Fibroblast of skin of abdomen (primary cell): ENCODE data around the gene SLC28A1.
"Not testable (repeated sequence)": the region's sequence is repeated elsewhere in the genome, so short reads cannot be mapped to it uniquely, and the experiment has no call there.

Experiments used
- DNase-seq: peaks from one replicate; pipeline ENCODE4 v3.0.0-alpha.2; 2013

The SLC28A1 gene

DNA sequence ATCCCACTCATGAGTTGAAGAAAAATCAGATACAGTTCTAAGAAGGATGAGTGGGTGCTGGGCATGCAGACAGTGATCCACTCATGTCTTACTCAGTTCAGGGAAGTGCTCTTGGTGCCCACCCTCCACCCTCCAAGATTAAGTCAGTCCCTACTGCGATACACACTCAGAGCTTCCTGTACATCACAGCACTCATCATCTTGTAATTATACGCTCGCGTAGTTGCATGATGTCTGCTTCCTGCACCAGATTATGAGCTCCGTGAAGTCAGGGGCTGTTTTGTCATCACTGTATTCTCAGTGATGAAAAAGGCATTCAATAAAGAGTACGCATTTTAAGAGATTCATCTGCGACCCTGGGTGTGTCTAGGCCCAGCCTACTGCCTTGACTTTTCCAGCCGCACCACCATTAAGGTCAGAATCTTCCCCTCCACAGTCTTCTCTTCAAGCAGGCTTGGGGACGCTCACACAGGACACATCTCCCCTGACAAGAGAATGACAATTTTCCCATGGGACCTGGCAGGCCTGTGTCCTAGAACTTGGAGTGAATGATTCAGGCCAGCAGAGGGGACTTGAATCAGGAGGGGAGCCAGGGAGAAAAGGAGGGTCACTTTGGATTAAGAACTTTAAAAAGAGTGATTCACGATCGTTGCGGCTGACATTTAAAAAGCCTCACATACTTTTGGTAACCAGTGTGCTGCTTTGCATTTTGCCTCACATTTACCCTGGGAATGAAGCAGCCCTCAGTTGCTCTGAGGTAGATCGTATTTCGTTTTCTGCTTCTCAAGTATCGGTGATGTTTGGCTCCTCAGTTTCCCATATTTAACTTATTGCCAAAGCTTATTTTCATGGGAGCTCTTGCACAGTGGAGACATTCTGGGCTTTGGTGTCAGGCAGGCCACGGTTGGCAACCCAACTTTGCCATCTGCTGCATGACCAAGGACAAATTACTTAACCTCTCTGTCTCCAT lies 89.3 kb downstream of the SLC28A1 start:
- DNase-seq, result peak; percentile 55

DNA sequence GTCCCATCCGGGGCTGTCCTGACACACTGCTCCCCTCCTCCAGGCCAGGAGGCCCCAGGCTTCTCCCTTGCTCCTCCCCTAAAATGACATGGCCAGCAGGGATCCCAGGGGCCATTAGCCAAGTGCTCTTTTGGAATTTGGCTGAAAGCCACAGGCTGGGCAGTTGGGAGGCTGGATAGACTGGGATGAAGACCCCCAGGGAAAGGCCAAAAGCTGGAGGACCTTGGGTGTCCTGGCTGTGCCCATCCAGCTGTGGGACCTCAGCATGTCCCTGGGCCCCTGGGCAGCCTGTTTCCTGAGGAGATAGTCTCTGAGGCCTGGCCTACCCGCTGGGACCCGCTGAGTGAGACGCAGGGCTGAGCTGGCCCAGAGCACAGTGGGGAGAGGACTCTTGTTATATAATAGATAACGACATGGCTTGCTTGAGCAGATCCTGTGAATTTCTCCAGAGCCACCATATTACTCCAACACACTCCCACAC lies 91.4 kb downstream of the SLC28A1 start:
- no peak for DNase-seq

DNA sequence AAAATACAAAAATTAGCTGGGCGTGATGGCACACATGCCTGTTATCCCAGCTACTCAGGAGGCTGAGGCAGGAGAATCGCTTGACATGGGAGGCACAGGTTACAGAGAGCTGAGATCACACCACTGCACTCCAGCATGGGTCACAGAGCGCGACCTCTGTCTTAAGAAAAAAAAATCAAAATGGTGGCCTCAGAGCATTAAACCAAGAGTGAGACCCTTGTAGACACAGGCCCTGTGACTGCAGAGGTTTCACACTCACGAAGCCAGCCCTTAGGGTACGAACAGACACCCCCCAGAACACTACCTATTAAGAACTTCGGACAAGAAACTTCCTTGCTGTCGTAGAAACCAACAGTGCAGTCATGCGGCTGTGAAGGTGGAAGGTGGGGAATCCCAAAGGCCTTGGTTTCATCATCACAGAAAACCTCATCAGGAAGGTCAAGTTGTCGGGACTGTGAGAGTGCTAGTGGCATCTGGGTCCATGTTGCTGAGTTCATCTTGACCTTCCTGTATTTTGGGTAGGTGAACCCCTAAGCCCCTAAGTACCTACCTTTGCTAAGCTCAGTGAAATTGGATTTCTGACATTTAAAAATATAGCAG lies 92.4 kb downstream of the SLC28A1 start:
- DNase-seq, result no peak

DNA sequence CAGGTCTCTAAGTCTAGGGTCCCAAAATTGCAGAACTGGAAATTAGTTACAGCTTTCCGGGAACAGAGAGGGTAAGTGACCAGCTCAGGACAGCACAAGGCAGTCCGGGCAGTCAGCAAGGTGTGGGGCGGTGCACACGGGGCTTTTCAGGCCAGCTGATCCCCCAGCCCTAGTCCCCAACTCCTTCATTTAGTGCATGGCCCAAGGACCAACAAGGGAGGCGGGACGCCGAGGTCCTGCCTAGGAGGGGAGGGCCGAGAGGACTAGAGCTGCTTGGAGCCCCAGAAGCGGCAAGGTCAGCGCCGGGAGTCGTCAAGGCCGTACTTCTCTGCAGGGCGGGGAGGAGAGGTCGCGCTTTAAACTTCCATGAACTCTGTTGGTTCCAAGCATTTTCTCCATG lies 95.2 kb downstream of the SLC28A1 start:
- DNase-seq, result no peak

DNA sequence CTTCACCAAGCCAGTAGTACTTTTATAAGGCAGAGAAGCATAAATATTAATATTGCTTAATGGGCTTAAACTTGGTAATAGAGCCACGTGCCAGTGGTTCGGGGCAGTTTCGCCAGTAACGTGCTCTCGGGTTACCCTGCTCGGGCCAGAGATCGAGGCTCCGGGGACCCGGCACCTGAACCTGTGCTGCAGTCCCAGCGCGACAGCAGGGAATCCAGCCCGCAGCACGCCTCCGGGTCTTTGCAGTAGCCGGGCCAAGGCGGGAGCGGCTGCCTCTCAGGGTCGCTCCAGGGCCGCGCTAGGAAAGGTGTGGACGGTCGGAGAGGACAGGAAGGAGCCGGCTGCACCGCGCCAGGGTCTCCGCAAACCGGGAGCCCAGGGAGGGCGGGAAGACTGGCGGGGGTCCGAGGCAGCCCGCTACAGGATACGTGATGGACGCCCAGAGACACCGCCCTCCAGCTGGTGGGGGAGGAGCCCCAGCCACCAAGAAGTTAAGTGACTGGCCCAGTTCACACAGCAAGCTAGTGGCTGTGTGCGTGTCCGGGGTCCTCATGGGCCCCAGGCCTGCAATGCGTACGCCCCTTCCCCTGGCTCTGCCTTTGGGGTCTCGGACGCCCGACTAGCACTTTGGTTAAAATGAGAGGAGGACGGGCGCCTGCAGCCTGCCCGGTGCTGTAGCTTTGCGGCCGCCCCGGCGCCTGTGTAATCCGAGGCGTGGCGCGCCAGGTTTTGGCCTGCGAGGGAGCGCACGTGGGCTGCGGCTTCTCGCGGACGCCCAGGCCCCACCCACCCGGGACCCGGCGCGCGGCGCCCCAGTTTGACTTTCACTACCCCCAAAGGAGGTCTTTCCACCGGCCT lies 96.0 kb downstream of the SLC28A1 start:
- peak; percentile 78 for DNase-seq

DNA sequence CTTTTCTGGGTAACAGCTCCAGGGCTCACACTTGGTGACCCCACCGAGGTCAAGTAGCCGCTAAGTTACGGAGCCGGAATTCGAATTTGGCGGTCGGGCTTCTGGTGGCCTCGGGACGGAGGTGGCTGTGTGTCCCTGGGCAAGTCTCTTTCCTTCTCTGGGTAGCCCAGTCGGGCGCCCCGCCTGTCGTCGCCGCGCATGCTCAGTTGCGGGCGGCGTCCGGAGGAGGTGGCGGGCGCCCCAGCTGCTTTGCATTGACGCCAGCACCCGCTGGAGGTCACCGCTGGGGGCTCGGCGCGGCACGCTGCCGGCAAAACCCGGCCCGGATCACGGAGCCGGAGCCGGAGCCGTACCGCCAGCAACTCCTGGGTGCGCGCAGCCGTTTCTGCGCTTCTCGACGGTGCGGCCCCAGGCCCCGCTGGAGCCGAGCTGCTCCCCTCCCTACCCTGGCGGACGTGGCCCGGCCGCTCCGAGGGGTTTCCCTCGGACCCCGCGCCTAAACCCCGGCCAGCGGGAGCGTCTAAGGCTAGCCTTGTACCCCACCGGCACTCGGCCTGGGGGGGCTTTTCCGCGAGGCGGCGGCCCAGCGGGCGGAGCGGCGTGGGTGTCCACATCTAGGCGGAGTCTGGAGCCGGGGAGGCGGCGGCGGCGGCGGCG lies 96.7 kb downstream of the SLC28A1 start:
- peak; percentile 96 for DNase-seq

DNA sequence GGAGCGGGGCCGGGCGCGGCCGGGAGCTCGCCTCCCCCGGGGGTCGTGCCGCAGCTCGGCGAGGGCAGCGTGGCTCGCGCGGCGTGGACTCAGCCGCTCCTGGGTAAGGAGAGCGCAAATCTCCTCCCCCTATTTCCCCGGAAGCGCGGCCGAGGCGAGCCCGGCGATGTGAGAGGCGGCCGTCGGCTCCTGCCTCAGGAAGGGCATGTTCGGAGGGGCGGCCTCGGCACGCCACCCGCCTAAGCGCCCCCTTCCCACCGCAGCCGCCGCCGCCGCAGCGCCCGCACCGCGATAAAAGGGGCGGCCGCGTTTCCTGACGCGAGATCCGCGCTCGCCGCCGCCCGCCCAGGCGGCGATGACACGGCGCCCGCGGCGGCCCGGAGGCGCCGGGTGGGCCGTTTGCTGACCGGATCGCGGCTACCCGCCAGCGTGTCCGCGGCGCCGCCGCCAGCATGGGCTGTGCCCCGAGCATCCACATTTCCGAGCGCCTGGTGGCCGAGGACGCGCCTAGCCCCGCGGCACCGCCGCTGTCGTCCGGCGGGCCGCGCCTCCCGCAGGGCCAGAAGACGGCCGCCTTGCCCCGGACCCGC lies 97.3 kb downstream of the SLC28A1 start, which contains the start of gene PDE8A:
TSS of gene PDE8A (plus strand) at position 146 of the 590 bp plus-strand sequence. CDS start at position 453, 307 bp downstream.
- DNase-seq, result peak; percentile 47

DNA sequence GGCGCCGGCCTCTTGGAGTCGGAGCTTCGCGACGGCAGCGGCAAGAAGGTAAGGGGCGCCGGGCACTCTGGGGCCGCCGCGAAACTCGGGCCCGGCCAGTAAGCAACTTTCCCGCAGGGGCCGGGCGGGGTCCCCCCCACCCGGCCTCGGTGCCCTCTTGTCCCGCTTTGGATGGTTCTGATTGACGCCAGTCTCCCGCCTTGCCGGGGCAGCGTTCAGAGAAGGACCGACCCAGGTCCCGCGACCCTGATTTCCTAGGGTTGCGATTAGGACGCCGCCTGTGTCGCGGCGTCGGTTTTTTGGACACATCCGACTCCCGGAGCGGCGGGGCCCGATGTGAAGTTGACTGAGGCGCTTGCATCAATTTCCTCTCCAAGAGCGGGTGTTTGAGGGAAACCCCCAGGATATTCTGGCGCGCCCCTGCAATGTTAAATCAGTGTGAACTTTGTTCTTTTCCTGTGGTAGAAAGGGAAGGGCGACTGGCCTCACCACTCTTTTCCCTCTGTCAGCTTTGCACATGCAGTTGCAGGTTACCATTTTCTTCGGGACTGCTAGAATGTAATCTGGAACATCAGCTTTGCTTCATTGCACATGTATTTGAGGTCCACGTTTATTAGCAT lies 97.9 kb downstream of the SLC28A1 start:
- DNase-seq, result peak; percentile 9

DNA sequence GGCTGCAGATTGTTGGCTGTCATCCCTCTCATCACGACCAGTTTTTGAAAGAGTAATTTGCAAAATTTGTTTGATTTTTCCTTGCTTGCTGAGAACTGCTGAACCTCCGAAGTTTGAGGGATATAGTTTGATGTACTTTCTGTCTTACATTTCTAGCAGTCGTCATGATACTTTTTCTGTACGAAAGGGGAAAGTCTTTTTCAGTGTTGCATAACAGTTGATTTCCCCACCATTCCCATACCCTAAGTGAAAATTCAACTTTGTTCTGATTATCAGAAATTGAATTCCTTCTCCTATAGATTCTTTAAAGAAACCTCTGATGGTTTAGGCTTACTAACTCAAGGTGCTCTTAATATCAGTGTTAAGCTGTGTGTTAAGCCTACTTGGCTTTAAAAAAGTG lies 98.8 kb downstream of the SLC28A1 start:
- no peak for DNase-seq

DNA sequence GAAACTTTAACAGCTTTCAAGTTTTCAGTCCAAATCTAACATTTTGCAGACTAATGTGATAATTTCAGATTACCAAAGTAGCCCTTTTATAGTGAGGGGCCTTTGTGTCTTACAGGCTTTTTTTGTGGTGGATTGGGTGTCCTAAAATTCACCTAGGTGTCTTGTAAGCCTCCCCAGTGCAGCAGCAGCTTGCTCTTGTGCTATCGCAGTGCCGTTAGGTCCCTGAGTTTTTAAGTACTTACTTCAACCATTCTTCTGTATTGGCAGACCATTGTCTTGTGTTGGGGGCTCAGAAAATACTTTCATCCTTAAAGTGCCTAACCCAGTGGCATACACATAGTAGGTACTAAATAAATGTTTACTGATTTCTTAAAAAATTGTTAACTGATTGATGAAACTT lies 99.2 kb downstream of the SLC28A1 start:
- no peak for DNase-seq

DNA sequence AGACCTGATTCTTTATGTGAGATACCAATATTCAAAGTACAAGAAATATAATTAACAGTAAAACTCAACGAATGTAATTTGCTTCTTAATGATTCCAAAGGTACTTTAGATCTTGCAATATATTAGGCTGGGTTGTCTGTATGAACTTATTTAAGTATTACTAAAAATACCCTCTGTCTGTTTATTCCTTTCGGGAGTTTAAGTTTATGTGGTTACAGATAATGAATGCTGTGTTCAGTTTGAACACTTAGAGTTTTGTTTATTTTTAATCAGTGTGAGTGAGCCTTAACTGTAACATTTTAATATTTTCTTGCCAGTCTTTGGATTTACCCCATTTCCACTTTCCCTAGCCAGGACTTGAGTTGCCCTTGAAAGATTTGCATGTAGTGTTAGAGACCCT lies 100.7 kb downstream of the SLC28A1 start:
- DNase-seq, result no peak

DNA sequence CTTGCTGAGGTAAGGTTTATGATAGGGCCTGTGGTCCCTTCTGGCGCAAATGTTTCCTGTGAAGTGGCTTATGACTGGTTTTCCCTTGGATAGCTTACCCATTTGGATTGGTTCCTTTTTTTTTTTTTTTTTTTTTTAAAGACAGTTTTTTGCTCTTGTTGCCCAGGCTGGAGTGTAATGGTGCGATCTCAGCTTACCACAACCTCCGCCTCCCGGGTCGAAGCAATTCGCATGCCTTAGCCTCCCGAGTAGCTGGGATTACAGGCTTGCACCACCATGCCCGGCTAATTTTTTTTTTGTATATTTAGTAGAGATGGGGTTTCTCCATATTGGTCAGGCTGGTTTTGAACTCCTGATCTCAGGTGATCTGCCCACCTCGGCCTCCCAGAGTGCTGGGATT lies 102.9 kb downstream of the SLC28A1 start:
- DNase-seq, result not testable (repeated sequence)

DNA sequence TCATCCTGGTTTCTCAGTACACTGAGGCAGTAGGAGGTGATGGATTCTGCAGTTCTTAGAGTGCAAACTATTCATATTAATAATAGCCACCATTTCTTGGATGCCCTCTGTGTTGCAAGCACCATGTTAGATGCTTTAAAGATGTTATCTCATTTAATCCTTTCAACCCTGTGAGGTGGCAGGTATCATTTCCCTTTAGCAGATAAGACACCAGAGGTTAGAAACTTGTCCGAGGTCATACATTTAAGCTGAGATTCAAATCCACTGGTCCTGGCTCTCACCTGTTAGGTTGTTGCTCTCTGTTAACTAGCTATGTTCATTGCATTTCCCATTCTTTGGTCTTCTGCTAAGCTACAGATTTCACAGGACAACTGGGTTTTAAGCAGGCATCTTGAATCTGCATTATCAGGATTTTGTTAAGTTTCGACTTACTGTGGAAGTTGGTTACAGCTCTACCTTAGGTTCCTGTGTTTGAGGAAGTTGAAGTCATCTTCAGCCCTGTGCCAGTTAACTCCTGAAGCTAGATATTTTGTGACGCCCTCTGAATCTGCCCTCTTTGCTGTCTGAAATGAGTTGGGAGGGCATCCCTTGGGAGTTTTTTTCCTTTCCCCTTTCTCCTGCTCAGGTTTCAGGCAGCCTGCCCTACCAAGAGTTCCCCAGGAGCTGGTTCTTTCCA lies 103.6 kb downstream of the SLC28A1 start:
- no peak for DNase-seq

DNA sequence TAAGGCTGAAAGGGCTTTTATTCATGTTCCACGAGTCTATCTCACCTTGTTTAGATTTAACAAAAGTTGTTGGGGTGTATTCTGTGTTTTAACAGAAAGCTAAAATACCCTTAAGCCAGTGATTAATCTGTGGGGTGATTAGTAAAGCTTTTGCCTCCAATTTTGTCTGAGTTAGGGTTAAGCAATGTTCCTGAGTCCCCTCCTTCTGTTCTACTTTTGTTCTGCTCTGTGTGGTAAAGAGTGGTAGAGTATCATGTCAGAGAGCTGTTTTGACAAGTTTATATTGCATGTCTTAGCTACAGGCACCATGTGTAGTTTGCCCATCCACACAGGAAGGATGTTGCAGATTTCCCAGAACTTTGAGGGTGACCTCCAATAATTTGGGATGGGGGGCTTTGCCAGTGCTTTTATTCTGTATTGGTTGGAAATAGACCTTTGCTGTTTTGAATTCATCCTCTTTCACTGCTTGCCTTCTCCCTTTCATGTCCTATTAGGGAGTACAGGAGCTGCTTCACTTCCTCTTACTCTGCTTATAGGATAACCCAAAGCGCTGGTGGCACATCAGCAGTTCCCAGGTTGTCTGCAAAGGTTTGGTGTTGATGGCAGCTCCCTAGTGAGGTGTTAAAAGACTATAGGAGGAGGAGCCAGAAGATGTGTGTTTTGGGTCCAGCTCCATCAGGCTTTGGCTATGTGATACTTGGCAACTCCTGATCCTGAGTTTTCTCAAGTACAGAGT lies 104.6 kb downstream of the SLC28A1 start:
- DNase-seq, result no peak

DNA sequence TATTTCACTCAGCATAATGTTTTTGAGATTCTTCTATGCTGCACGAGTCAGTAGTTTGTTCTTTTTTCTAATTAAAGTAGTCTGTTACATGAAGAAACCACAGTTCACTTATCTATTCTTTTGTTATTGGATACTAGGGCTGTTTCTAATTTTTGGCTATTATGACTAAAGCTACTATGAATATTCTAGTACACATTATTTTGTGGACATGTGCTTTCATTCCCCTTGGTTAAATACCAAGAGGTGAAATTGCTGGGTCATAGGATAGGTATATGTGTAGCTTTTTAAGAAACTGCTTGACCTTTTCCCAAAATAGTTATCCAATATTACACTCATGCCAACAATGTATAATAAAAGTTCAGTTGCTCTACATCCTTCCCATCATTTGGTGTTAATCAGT lies 106.0 kb downstream of the SLC28A1 start:
- DNase-seq, result no peak

DNA sequence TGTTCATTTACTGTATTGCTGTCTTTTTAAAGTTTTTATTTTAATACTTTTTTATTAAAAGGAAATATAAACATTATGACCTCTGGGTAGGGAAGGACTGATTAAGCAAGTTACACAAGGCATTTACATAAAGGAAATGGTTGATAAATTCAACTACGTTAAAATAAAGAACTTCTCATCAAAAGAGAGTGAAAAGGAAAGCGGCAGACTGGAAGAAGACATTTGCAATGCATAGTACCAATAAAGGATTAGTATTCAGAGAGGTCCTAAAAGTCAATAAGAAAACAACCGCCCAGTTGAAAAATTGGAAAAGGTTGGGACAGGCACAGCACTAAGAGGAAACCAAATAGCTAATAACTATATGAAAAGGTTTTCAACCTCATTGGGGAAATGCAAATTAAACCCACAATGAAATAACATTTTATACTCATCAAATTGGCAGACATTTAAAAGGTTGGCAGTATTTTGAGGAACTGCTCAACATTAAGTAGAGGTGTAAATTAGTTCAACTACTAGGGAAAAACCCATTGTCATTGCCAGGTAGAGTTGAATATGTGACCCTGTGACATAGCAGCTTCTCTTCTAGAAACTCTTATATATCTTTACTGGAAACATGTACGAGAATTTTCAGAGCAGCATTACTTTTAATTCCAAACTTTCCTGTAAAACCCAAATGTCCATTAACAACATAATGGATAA lies 106.7 kb downstream of the SLC28A1 start:
- DNase-seq, result no peak

DNA sequence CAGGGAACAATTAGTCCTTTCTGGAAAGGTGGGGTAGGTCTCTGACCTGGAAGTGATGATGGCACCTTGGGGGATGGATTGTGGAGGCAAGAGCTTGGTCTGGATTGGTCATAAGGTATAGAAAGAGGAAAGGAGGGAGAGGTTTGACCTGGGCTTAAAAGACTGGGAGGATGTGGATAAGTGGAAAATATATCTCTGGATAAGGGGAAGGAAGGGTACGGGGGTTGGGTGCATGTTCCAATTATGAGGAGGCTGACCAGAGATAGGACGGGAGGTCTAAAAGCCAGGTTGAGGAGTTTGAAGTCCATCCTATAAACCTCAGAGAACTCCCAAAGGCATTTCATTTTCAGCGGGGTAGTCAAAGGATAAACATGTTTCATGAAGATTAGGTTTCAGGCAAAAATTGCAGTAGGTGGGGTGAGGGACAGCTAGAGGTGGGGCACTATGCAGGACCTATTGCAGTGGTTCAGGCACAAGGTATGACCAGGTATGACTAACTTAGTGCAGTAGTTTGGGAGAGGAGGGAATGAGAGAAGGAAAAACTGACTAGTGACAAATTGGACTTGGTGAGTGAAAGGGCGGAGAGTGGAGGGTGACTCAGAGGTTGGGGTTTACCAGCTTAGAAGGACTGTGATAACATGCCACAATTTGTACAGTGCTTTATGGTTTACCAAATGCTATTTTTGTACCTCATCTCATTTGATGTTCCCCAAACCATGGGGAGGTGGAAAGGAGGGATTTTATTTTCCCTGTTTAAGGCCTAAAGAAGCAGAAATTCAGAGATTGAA lies 107.9 kb downstream of the SLC28A1 start:
- DNase-seq, result peak; percentile 49
